Pulmonary artery endothelial cell (primary cell): Measurements from ENCODE around the gene TCAF2. TPM values are rescaled to one million over a fixed set of nuclear protein-coding genes. Genes with fewer than 3 reads are reported as not detected.
"Not testable (repeated sequence)": the region's sequence is repeated elsewhere in the genome, so short reads cannot be mapped to it uniquely, and the experiment has no call there.

Experiments
- DNase-seq: peaks from one replicate; pipeline ENCODE4 v3.0.0-alpha.2; 2011; ENCODE audit warnings: low read depth, low spot score
- total RNA-seq: library from RNA; depleted of rRNA; stranded (reverse); fragments of >200 nt; gene quantifications from 2 replicates; pipeline ENCODE4 v1.2.3, GENCODE V29; 2014

The TCAF2 gene
- total RNA-seq: 7.1 and 16.3 TPM in 2 replicates

GRCh38 chr7:143620646-143621045 is at the start of gene TCAF2:
TCAF2 (plus strand) TSS chr7:143620974.
- not testable (repeated sequence) for DNase-seq

GRCh38 chr7:143571501-143571900 is 49.3 kb upstream of the TCAF2 start, which contains the start of gene CTAGE15:
CTAGE15 (plus strand) TSS chr7:143571801; CDS start chr7:143571818, 17 bp downstream.
- not testable (repeated sequence) for DNase-seq

- DNase-seq: not testable (repeated sequence)
These were observed 32.6 kb upstream of the TCAF2 start for GRCh38 chr7:143588183-143588582.

- DNase-seq: not testable (repeated sequence)
These were observed 30.9 kb upstream of the TCAF2 start for GRCh38 chr7:143589897-143590296.

- DNase-seq: not testable (repeated sequence)
These were observed 22.7 kb upstream of the TCAF2 start for GRCh38 chr7:143598086-143598485.

GRCh38 chr7:143603549-143603948 is 17.2 kb upstream of the TCAF2 start:
- DNase-seq: not testable (repeated sequence)

GRCh38 chr7:143606088-143606487 is 14.7 kb upstream of the TCAF2 start:
- DNase-seq: not testable (repeated sequence)

- not testable (repeated sequence) for DNase-seq
These were observed 5.2 kb upstream of the TCAF2 start for GRCh38 chr7:143615545-143615944.

- not testable (repeated sequence) for DNase-seq
These were observed 3.6 kb upstream of the TCAF2 start for GRCh38 chr7:143617204-143617603.

GRCh38 chr7:143620058-143620457 is 716 bp upstream of the TCAF2 start:
- DNase-seq: not testable (repeated sequence)

GRCh38 chr7:143621175-143621574 is 401 bp downstream of the TCAF2 start:
- not testable (repeated sequence) for DNase-seq

- DNase-seq: not testable (repeated sequence)
These were observed 1.4 kb downstream of the TCAF2 start for GRCh38 chr7:143622130-143622529.

- DNase-seq: not testable (repeated sequence)
These were observed 9.9 kb downstream of the TCAF2 start for GRCh38 chr7:143630653-143631052.

- DNase-seq: not testable (repeated sequence)
These were observed 11.7 kb downstream of the TCAF2 start for GRCh38 chr7:143632506-143632905.

GRCh38 chr7:143633013-143633618 is 12.3 kb downstream of the TCAF2 start:
- DNase-seq: not testable (repeated sequence)

- DNase-seq: not testable (repeated sequence)
These were observed 14.8 kb downstream of the TCAF2 start for GRCh38 chr7:143635364-143636240.

- not testable (repeated sequence) for DNase-seq
These were observed 18.6 kb downstream of the TCAF2 start for GRCh38 chr7:143639372-143639771.

- not testable (repeated sequence) for DNase-seq
These were observed 19.9 kb downstream of the TCAF2 start for GRCh38 chr7:143640528-143641189.

GRCh38 chr7:143646598-143646997 is 25.8 kb downstream of the TCAF2 start:
- not testable (repeated sequence) for DNase-seq

- not testable (repeated sequence) for DNase-seq
These were observed 29.1 kb downstream of the TCAF2 start for GRCh38 chr7:143649902-143650301.

GRCh38 chr7:143650447-143650846 is 29.7 kb downstream of the TCAF2 start:
- DNase-seq: not testable (repeated sequence)
